ENCODE measurements around the gene TMC7.
A peak's percentile ranks its signal among the peaks of the same experiment; 100 is the strongest.
"Not testable (repeated sequence)": the region's sequence is repeated elsewhere in the genome, so short reads cannot be mapped to it uniquely, and the experiment has no call there.

The TMC7 gene

GRCh38 chr16:18958621-18959029 lies 25.1 kb upstream of the TMC7 start:
- Mint-ChIP-seq H3K9me3 (no peaks in the 10 kb centered on the region), H3K27ac (no peak overlapping the region), H3K36me3 (ENCODE audit: low read depth) (no peaks in the 10 kb centered on the region), H3K4me1 (ENCODE audit: low read depth) (peaks cover 16% of the 10 kb centered on the region), H3K4me3 (no peak overlapping the region), H3K27me3 (ENCODE audit: low read depth) (peaks cover 14% of the 10 kb centered on the region)

GRCh38 chr16:18959031-18959505 lies 24.7 kb upstream of the TMC7 start:
- H3K27ac Mint-ChIP-seq, result no peak overlapping the region
- H3K27me3 Mint-ChIP-seq (ENCODE audit: low read depth), result peaks cover 14% of the 10 kb centered on the region
- H3K9me3 Mint-ChIP-seq, result no peaks in the 10 kb centered on the region
- no peaks in the 10 kb centered on the region for H3K36me3 Mint-ChIP-seq (ENCODE audit: low read depth)
- H3K4me3 Mint-ChIP-seq, result no peak overlapping the region
- H3K4me1 Mint-ChIP-seq (ENCODE audit: low read depth), result peaks cover 16% of the 10 kb centered on the region

- H3K36me3 Mint-ChIP-seq (ENCODE audit: low read depth), result no peaks in the 10 kb centered on the region
- no peak overlapping the region for H3K4me3 Mint-ChIP-seq
- peaks cover 11% of the 10 kb centered on the region for H3K4me1 Mint-ChIP-seq (ENCODE audit: low read depth)
- no peak overlapping the region for H3K27ac Mint-ChIP-seq
- peaks cover 14% of the 10 kb centered on the region for H3K27me3 Mint-ChIP-seq (ENCODE audit: low read depth)
- H3K9me3 Mint-ChIP-seq, result no peaks in the 10 kb centered on the region
These were observed 18.2 kb upstream of the TMC7 start for GRCh38 chr16:18965555-18965954.

GRCh38 chr16:18966791-18967190 lies 16.9 kb upstream of the TMC7 start:
- Mint-ChIP-seq H3K36me3 (ENCODE audit: low read depth) (no peaks in the 10 kb centered on the region), H3K9me3 (no peaks in the 10 kb centered on the region), H3K4me1 (ENCODE audit: low read depth) (peaks cover 9% of the 10 kb centered on the region), H3K27me3 (ENCODE audit: low read depth) (peaks cover 5% of the 10 kb centered on the region), H3K27ac (no peak overlapping the region), H3K4me3 (no peak overlapping the region)

GRCh38 chr16:18969050-18969854 lies 14.5 kb upstream of the TMC7 start:
- no peak overlapping the region for H3K27ac Mint-ChIP-seq
- peaks cover 7% of the 10 kb centered on the region for H3K4me1 Mint-ChIP-seq (ENCODE audit: low read depth)
- H3K4me3 Mint-ChIP-seq, result peak overlapping the region; percentile 45
- H3K27me3 Mint-ChIP-seq (ENCODE audit: low read depth), result peaks cover 5% of the 10 kb centered on the region
- H3K36me3 Mint-ChIP-seq (ENCODE audit: low read depth), result no peaks in the 10 kb centered on the region
- no peaks in the 10 kb centered on the region for H3K9me3 Mint-ChIP-seq

- peaks cover 7% of the 10 kb centered on the region for H3K4me1 Mint-ChIP-seq (ENCODE audit: low read depth)
- no peak overlapping the region for H3K27ac Mint-ChIP-seq
- no peaks in the 10 kb centered on the region for H3K36me3 Mint-ChIP-seq (ENCODE audit: low read depth)
- H3K4me3 Mint-ChIP-seq, result no peak overlapping the region
- H3K27me3 Mint-ChIP-seq (ENCODE audit: low read depth), result peaks cover 5% of the 10 kb centered on the region
- H3K9me3 Mint-ChIP-seq, result no peaks in the 10 kb centered on the region
These were observed 13.9 kb upstream of the TMC7 start for GRCh38 chr16:18969855-18970240.

- peaks cover 1% of the 10 kb centered on the region for H3K4me1 Mint-ChIP-seq (ENCODE audit: low read depth)
- H3K27me3 Mint-ChIP-seq (ENCODE audit: low read depth), result peaks cover 29% of the 10 kb centered on the region
- no peaks in the 10 kb centered on the region for H3K36me3 Mint-ChIP-seq (ENCODE audit: low read depth)
- H3K9me3 Mint-ChIP-seq, result no peaks in the 10 kb centered on the region
- no peak overlapping the region for H3K4me3 Mint-ChIP-seq
- H3K27ac Mint-ChIP-seq, result no peak overlapping the region
These were observed 8.6 kb upstream of the TMC7 start for GRCh38 chr16:18975109-18975508.

GRCh38 chr16:18979936-18980335 lies 3.8 kb upstream of the TMC7 start:
- H3K4me3 Mint-ChIP-seq, result no peak overlapping the region
- H3K36me3 Mint-ChIP-seq (ENCODE audit: low read depth), result no peaks in the 10 kb centered on the region
- H3K4me1 Mint-ChIP-seq (ENCODE audit: low read depth), result peaks cover 6% of the 10 kb centered on the region
- no peaks in the 10 kb centered on the region for H3K9me3 Mint-ChIP-seq
- H3K27ac Mint-ChIP-seq, result no peak overlapping the region
- H3K27me3 Mint-ChIP-seq (ENCODE audit: low read depth), result peaks cover 49% of the 10 kb centered on the region

GRCh38 chr16:18984435-18985005 lies 786 bp downstream of the TMC7 start:
- peaks cover 5% of the 10 kb centered on the region for H3K4me1 Mint-ChIP-seq (ENCODE audit: low read depth)
- peaks cover 37% of the 10 kb centered on the region for H3K27me3 Mint-ChIP-seq (ENCODE audit: low read depth)
- H3K9me3 Mint-ChIP-seq, result no peaks in the 10 kb centered on the region
- no peak overlapping the region for H3K27ac Mint-ChIP-seq
- peak overlapping the region; percentile 19 for H3K4me3 Mint-ChIP-seq
- no peaks in the 10 kb centered on the region for H3K36me3 Mint-ChIP-seq (ENCODE audit: low read depth)

- not testable (repeated sequence) for H3K4me3 Mint-ChIP-seq; H3K36me3 Mint-ChIP-seq (ENCODE audit: low read depth); H3K9me3 Mint-ChIP-seq; H3K4me1 Mint-ChIP-seq (ENCODE audit: low read depth); H3K27ac Mint-ChIP-seq
- H3K27me3 Mint-ChIP-seq (ENCODE audit: low read depth), result peaks cover 32% of the 10 kb centered on the region
These were observed 1.5 kb downstream of the TMC7 start for GRCh38 chr16:18985256-18985655.

GRCh38 chr16:18991731-18992130 lies 8.0 kb downstream of the TMC7 start:
- H3K27ac Mint-ChIP-seq; H3K36me3 Mint-ChIP-seq (ENCODE audit: low read depth); H3K4me3 Mint-ChIP-seq; H3K27me3 Mint-ChIP-seq (ENCODE audit: low read depth); H3K9me3 Mint-ChIP-seq; H3K4me1 Mint-ChIP-seq (ENCODE audit: low read depth): not testable (repeated sequence)

- H3K27me3 Mint-ChIP-seq (ENCODE audit: low read depth); H3K27ac Mint-ChIP-seq; H3K4me1 Mint-ChIP-seq (ENCODE audit: low read depth); H3K36me3 Mint-ChIP-seq (ENCODE audit: low read depth); H3K9me3 Mint-ChIP-seq; H3K4me3 Mint-ChIP-seq: not testable (repeated sequence)
These were observed 9.8 kb downstream of the TMC7 start for GRCh38 chr16:18993531-18993930.

GRCh38 chr16:18994181-18994580 lies 10.4 kb downstream of the TMC7 start:
- not testable (repeated sequence) for H3K4me1 Mint-ChIP-seq (ENCODE audit: low read depth); H3K27ac Mint-ChIP-seq; H3K27me3 Mint-ChIP-seq (ENCODE audit: low read depth)

GRCh38 chr16:18995406-18995805 lies 11.7 kb downstream of the TMC7 start:
- not testable (repeated sequence) for H3K9me3 Mint-ChIP-seq; H3K27me3 Mint-ChIP-seq (ENCODE audit: low read depth); H3K4me3 Mint-ChIP-seq; H3K4me1 Mint-ChIP-seq (ENCODE audit: low read depth); H3K27ac Mint-ChIP-seq; H3K36me3 Mint-ChIP-seq (ENCODE audit: low read depth)

More at GRCh38 chr16:18994181-18994580, 10.4 kb downstream of the TMC7 start:
- H3K36me3 Mint-ChIP-seq (ENCODE audit: low read depth); H3K4me3 Mint-ChIP-seq; H3K9me3 Mint-ChIP-seq: not testable (repeated sequence)

GRCh38 chr16:18996536-18996935 lies 12.8 kb downstream of the TMC7 start:
- H3K4me3 Mint-ChIP-seq; H3K27me3 Mint-ChIP-seq (ENCODE audit: low read depth); H3K36me3 Mint-ChIP-seq (ENCODE audit: low read depth); H3K9me3 Mint-ChIP-seq; H3K27ac Mint-ChIP-seq; H3K4me1 Mint-ChIP-seq (ENCODE audit: low read depth): not testable (repeated sequence)

Measured in T-helper 1 cell treated with Interleukin-12 subunit alpha and Interleukin-12 subunit beta and Interleukin-4 antibody, amounts not matched to agents 30 μg/mL and 1 μg/mL, for 36 hours (primary cell).